K562 treated with DMSO at 1 percent for 48 hours (cell line): ENCODE results near the gene OR10H3. TPM values are rescaled to one million over a fixed set of nuclear protein-coding genes. Genes with fewer than 3 reads are reported as not detected.

Experiments used
- total RNA-seq: library from RNA; unstranded; fragments of 300-600 nt; gene quantifications from 2 replicates; pipeline ENCODE4 v1.2.3, GENCODE V29; 2022; ENCODE audit warnings: low replicate concordance; ENCODE audit errors: extremely low read depth

Gene OR10H3, protein sequence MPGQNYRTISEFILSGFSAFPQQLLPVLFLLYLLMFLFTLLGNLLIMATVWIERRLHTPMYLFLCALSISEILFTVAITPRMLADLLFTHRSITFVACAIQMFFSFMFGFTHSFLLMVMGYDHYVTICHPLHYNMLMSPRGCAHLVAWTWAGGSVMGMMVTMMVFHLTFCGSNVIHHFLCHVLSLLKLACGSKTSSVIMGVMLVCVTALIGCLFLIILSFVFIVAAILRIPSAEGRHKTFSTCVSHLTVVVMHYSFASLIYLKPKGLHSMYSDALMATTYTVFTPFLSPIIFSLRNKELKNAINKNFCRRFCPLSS
- total RNA-seq, result not detected in 2 replicates

DNA sequence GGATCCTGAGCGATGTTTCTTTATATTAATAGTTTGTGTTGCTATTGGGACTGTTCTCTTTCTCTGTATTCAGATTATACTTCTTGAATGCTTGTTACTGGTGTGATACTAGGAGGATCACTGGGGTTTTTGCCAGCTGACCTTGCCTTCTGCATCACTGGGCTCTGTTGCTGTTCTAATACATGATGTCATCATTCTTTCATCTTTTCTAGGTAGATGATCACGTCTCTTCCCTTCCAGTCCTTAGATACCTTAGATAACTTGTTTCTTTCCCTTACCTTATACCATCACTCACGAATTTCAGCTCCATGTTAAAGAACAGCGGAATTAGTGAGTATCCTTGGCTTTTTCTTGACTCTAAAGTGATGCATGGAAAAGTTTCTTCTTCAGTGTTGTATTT, at the start of gene OR10H3:
Gene OR10H3, plus strand, starts transcription at position 264 of the 400 bp plus-strand sequence. CDS start 3,408 bp downstream, outside the sequence.

GRCh38 chr19:15727724-15728123, 10.1 kb upstream of the OR10H3 start, which contains the start of gene OR10H2:
TSS of gene OR10H2 (plus strand) at chr19:15728024. CDS start at chr19:15728044, 20 bp downstream.

DNA sequence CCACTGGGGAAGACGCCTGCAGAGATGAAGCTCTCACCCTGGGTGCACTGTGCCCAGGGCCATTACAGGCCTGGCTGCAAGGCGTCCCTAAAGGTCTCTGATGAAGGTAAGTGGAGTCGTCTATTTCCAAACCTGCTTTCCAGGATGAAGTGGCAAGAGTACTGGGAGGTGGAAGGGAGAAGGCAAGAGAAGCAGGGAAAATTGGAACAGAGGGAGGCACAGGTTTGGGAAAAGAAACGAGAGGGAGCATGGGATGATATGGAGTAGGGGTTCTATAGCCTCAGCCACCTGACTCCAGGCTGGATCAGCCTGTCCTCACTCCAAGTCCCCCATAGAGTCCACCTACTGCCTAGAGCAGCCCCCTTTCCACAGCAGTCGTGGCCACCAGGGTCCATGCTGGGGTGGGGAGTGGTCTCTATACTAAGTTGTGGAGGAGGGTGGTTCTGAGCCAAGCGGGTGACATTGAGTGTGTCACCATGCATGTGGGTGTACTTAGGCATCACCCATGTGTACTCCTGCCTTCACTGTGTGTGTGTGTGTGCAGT, 49.9 kb downstream of the OR10H3 start, which contains the start of gene OR10H5:
Gene OR10H5, plus strand, starts transcription at position 51 of the 545 bp plus-strand sequence. CDS start 6,388 bp downstream, outside the sequence.

Other genes with a start within 250 kb of the OR10H3 start
- gene CYP4F22, start 229.5 kb upstream of the OR10H3 start, total RNA-seq, result not detected in 2 replicates
- not detected in 2 replicates for gene CYP4F8, start 122.8 kb upstream of the OR10H3 start, total RNA-seq
- gene CYP4F3, start 97.1 kb upstream of the OR10H3 start, total RNA-seq, result not detected in 2 replicates
- not detected in 2 replicates for gene CYP4F12, start 64.9 kb upstream of the OR10H3 start, total RNA-seq
- gene OR10H2, start 10.0 kb upstream of the OR10H3 start, total RNA-seq, result not detected in 2 replicates
- not detected in 2 replicates for gene OR10H5, start 49.7 kb downstream of the OR10H3 start, total RNA-seq
- gene OR10H1, start 77.7 kb downstream of the OR10H3 start, total RNA-seq, result not detected in 2 replicates
- not detected in 2 replicates for gene CYP4F2, start 160.1 kb downstream of the OR10H3 start, total RNA-seq
- gene CYP4F11, start 196.5 kb downstream of the OR10H3 start, total RNA-seq, result not detected in 2 replicates
- gene OR10H4, start 211.0 kb downstream of the OR10H3 start, total RNA-seq, result not detected in 2 replicates